ENCODE results near the gene PRTFDC1.

Gene PRTFDC1

GRCh38 chr10:24814568-24815313 is 137.7 kb downstream of the PRTFDC1 start:
- H3K27me3 Mint-ChIP-seq: no peaks in the 10 kb centered on the region
- no peaks in the 10 kb centered on the region for H3K36me3 Mint-ChIP-seq
- no peak overlapping the region for H3K27ac Mint-ChIP-seq
- H3K4me3 Mint-ChIP-seq: no peak overlapping the region
- H3K9me3 Mint-ChIP-seq (ENCODE audit: low read depth): no peaks in the 10 kb centered on the region
- H3K4me1 Mint-ChIP-seq (ENCODE audit: low read depth): peaks cover 5% of the 10 kb centered on the region

DNA sequence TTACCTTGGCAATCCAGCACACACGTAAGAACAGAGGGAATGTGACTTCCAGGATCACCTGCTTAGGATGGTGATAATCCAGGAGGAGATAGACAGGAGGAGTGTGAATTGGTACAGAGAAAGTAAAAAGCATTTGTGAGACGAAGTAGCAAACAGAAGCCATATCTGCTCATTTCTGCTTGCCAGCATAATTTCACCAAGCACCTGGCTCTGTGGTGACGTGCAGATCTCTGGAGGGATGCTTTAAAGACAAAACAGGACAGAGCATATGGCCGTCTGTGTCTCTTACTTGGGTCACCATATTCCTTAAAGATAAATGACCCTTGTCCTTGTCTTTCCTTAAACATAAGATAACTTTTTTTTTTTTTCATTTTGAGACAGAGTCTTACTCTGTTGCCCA is 138.6 kb downstream of the PRTFDC1 start:
- Mint-ChIP-seq H3K4me1 (ENCODE audit: low read depth) (peaks cover 5% of the 10 kb centered on the region), H3K27ac (no peak overlapping the region), H3K9me3 (ENCODE audit: low read depth) (no peaks in the 10 kb centered on the region), H3K27me3 (no peaks in the 10 kb centered on the region), H3K36me3 (no peaks in the 10 kb centered on the region), H3K4me3 (no peak overlapping the region)

- no peaks in the 10 kb centered on the region for H3K27me3 Mint-ChIP-seq
- H3K36me3 Mint-ChIP-seq: peaks cover 5% of the 10 kb centered on the region
- no peaks in the 10 kb centered on the region for H3K9me3 Mint-ChIP-seq (ENCODE audit: low read depth)
- H3K27ac Mint-ChIP-seq: no peak overlapping the region
- no peak overlapping the region for H3K4me3 Mint-ChIP-seq
- H3K4me1 Mint-ChIP-seq (ENCODE audit: low read depth): no peaks in the 10 kb centered on the region
These were observed 146.1 kb downstream of the PRTFDC1 start for GRCh38 chr10:24806262-24806661.

DNA sequence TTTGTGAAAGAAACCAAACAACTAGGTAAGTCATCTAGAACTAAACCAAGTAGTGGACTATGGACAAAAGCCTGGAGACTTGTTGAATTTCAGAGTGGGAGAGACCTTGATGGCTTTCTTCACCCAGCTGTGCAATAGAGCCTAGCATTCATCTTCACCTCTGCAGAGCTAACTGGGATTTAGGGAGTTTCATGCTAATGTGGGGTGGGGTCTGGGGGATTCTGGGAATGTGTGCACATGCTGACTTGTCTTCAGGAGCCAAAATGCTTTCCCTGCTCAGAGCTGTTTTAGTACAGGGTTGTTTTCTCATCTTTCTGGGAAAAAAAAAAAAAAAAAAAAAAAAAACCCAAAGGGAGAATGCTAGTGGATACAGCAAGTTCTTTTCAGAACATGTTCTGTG is 147.4 kb downstream of the PRTFDC1 start:
- no peaks in the 10 kb centered on the region for H3K27me3 Mint-ChIP-seq
- no peak overlapping the region for H3K4me3 Mint-ChIP-seq
- H3K9me3 Mint-ChIP-seq (ENCODE audit: low read depth): no peaks in the 10 kb centered on the region
- no peak overlapping the region for H3K27ac Mint-ChIP-seq
- peaks cover 2% of the 10 kb centered on the region for H3K4me1 Mint-ChIP-seq (ENCODE audit: low read depth)
- peaks cover 5% of the 10 kb centered on the region for H3K36me3 Mint-ChIP-seq

GRCh38 chr10:24804392-24804791 is 148.0 kb downstream of the PRTFDC1 start:
- Mint-ChIP-seq H3K4me3 (no peak overlapping the region), H3K4me1 (ENCODE audit: low read depth) (peaks cover 2% of the 10 kb centered on the region), H3K36me3 (peaks cover 5% of the 10 kb centered on the region), H3K9me3 (ENCODE audit: low read depth) (no peaks in the 10 kb centered on the region), H3K27me3 (no peaks in the 10 kb centered on the region), H3K27ac (no peak overlapping the region)

DNA sequence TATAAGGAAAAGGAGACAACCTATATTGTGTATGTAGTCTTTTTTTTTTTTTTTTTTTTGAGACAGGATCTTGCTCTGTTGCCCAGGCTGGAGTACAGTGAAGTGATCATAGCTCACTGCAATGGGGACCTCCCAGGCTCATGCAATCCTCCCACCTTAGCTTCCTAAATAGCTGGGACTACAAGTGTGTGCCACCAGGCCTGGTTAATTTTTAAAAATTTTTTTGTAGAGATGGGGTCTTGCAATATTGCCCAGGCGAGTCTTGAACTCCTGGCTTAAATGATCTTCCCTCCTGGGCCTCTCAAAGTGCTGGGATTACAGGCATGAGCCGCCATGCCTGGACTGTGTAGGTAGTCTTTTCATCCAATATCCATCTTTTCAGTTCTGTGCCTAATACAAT is 150.0 kb downstream of the PRTFDC1 start:
- no peaks in the 10 kb centered on the region for H3K9me3 Mint-ChIP-seq (ENCODE audit: low read depth)
- H3K36me3 Mint-ChIP-seq: peaks cover 5% of the 10 kb centered on the region
- H3K27me3 Mint-ChIP-seq: no peaks in the 10 kb centered on the region
- no peak overlapping the region for H3K4me3 Mint-ChIP-seq
- H3K27ac Mint-ChIP-seq: no peak overlapping the region
- peaks cover 2% of the 10 kb centered on the region for H3K4me1 Mint-ChIP-seq (ENCODE audit: low read depth)

DNA sequence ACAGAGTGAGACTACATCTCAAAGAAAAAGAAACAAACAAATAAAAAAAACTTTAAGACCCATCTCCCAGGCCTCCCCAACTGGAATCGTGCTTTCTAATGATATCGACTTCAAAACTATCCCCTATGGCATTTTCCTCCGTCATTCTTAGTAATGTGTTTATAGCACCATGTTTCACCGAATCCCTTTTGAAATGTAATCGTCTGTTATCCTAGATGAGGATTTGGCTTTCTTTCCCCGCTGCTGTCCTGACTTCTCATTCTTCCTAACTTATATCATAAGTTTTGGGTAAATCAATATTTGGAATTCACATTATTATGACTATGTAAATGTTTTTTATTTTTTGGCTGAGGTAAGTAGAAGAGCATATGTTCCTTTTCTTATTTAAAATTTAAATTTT is 151.5 kb downstream of the PRTFDC1 start:
- Mint-ChIP-seq H3K36me3 (peaks cover 5% of the 10 kb centered on the region), H3K27me3 (no peaks in the 10 kb centered on the region), H3K27ac (no peak overlapping the region), H3K9me3 (ENCODE audit: low read depth) (no peaks in the 10 kb centered on the region), H3K4me1 (ENCODE audit: low read depth) (peaks cover 2% of the 10 kb centered on the region), H3K4me3 (no peak overlapping the region)

Data from activated naive CD8-positive, alpha-beta T cell (primary cell).